K562 (cell line): ENCODE measurements around the gene RMND5A. TPM values are rescaled to one million over a fixed set of nuclear protein-coding genes. Genes with fewer than 3 reads are reported as not detected.

Experiments
- ATAC-seq: fragments of 200-7000 bp; cut with Tn5 transposase; 3 replicates; pipeline ENCODE4 v1.9.1; 2020; ENCODE audit warnings: moderate library complexity
- BruUV-seq: library from RNA; stranded (reverse); fragments of 400-500 nt; replicated peaks from 2 replicates; lab custom pipeline; 2021; lab: Mats Ljungman, UMichigan
- CTCF ChIA-PET: fragments of 300-600 bp; formaldehyde crosslinking; extraction: SDS; loops from one replicate; lab custom pipeline; 2021; ENCODE audit warnings: low intra/inter-chr PET ratio; lab: Yijun Ruan, JAX
- POLR2A ChIA-PET: fragments of 300-600, 350-650 bp; sonication (Branson Sonifier 250); formaldehyde crosslinking; extraction: SDS; loops from one replicate; lab custom pipeline; 2021; ENCODE audit warnings: antibody characterized with exemption, inconsistent platforms; lab: Yijun Ruan, JAX
- DNase-seq, 4 experiments: peaks; one replicate each; pipeline versions ENCODE4 v3.0.0 to v3.0.0-alpha.2; 2011 to 2018; ENCODE audit warnings: low spot score in 3 of 4, mixed read lengths in 3 of 4; ENCODE audit errors: extremely low read depth in 1 of 4
- FAIRE-seq: peaks from 2 replicates; lab custom pipeline; 2011; peaks lifted over from hg19 to GRCh38; lab: Jason Lieb, UNC
- H2AFZ ChIP-seq: 2 replicates; pipeline ENCODE4 v1.6.0; 2011; ENCODE audit warnings: low read depth, low read length, control low read depth, inconsistent platforms
- H3K27ac ChIP-seq: fragments of 200-600 bp; 3 replicates; pipeline ENCODE4 v1.8.0; 2011; ENCODE audit warnings: low read depth, mild to moderate bottlenecking, control low read depth, inconsistent platforms, low read length, moderate library complexity, mixed read lengths; ENCODE audit errors: extremely low read depth
- H3K27me3 ChIP-seq, 2 experiments: fragments of 300-600 bp in 1 of 2; 2 replicates in 1 of 2; 3 replicates in 1 of 2; pipeline versions ENCODE4 v1.6.0 to v1.8.0; 2011; ENCODE audit warnings: inconsistent platforms in 2 of 2, low read length in 2 of 2, mild to moderate bottlenecking in 1 of 2, mixed read lengths in 1 of 2, moderate library complexity in 1 of 2; ENCODE audit not compliant: control insufficient read depth in 2 of 2, insufficient read depth in 2 of 2
- H3K36me3 ChIP-seq: fragments of 300-600 bp; 3 replicates; pipeline ENCODE4 v1.8.0; 2011; ENCODE audit warnings: mild to moderate bottlenecking, low read length, inconsistent platforms; ENCODE audit not compliant: control insufficient read depth, insufficient read depth
- H3K4me1 ChIP-seq, 2 experiments: fragments of 200-600 bp in 1 of 2; replicated peaks in 1 of 2; 2 replicates in 1 of 2; 3 replicates in 1 of 2; pipeline versions ENCODE4 v1.5.1 to v1.8.0; 2011; ENCODE audit warnings: inconsistent platforms in 2 of 2, low read length in 2 of 2, mild to moderate bottlenecking in 1 of 2, mixed read lengths in 1 of 2, moderate library complexity in 1 of 2; ENCODE audit not compliant: control insufficient read depth in 2 of 2, insufficient read depth in 2 of 2
- H3K4me2 ChIP-seq: 2 replicates; pipeline ENCODE4 v1.6.1; 2011; ENCODE audit warnings: low read length, control low read depth, inconsistent platforms, mixed read lengths; ENCODE audit not compliant: insufficient read depth
- H3K4me3 ChIP-seq: fragments of 200-600 bp; sonication (generic), shearing (Covaris generic); 2 replicates; pipeline ENCODE4 v1.5.1; 2016; ENCODE audit warnings: control low read depth, inconsistent platforms
- H3K79me2 ChIP-seq: fragments of 200-600 bp; 3 replicates; pipeline ENCODE4 v1.8.0; 2011; ENCODE audit warnings: low read length, inconsistent platforms; ENCODE audit not compliant: control insufficient read depth, insufficient read depth
- H3K9ac ChIP-seq, 2 experiments: 2 replicates each; pipeline versions ENCODE4 v1.6.0 to v1.6.1; 2011; ENCODE audit warnings: low read depth in 2 of 2, low read length in 2 of 2, control low read depth in 1 of 2, inconsistent platforms in 1 of 2, mild to moderate bottlenecking in 1 of 2, mixed read lengths in 1 of 2; ENCODE audit not compliant: insufficient read depth in 1 of 2
- H3K9me1 ChIP-seq: one replicate; pipeline ENCODE4 v1.6.0; 2011; ENCODE audit warnings: inconsistent platforms, mild to moderate bottlenecking, low read length, moderate library complexity; ENCODE audit not compliant: control insufficient read depth, insufficient read depth
- H3K9me3 ChIP-seq: replicated peaks from 2 replicates; pipeline ENCODE4 v1.5.1; 2011; ENCODE audit warnings: low read depth, low read length, inconsistent platforms; ENCODE audit not compliant: control insufficient read depth, insufficient read depth
- H4K20me1 ChIP-seq: replicated peaks from 2 replicates; pipeline ENCODE4 v1.6.1; 2011; ENCODE audit warnings: low read length, inconsistent platforms, mixed read lengths; ENCODE audit not compliant: control insufficient read depth, insufficient read depth
- CXXC5 ChIP-seq: fragments of 250-450 bp; sonication (Bioruptor Pico); IDR thresholded peaks from 2 replicates; pipeline ENCODE4 v1.8.0; 2022; ENCODE audit warnings: inconsistent platforms, mild to moderate bottlenecking, moderate library complexity
- FOXP4 ChIP-seq: sonication (generic); formaldehyde crosslinking; IDR thresholded peaks from 2 replicates; pipeline ENCODE4 v1.8.0; 2022; ENCODE audit warnings: mild to moderate bottlenecking, missing genetic modification reagents, borderline replicate concordance
- HOXB6 ChIP-seq: fragments of 250-450 bp; sonication (Bioruptor Pico); IDR thresholded peaks from 2 replicates; pipeline ENCODE4 v1.5.1; 2022; ENCODE audit warnings: mild to moderate bottlenecking, borderline replicate concordance
- IFI16 ChIP-seq: fragments of 250-450 bp; sonication (Bioruptor Pico); IDR thresholded peaks from 2 replicates; pipeline ENCODE4 v2.1.2; 2022; ENCODE audit warnings: mild to moderate bottlenecking, inconsistent platforms
- KLF16 ChIP-seq: IDR thresholded peaks from 2 replicates; pipeline ENCODE4 v1.6.1; 2016; ENCODE audit warnings: antibody characterized with exemption
- NFIC ChIP-seq: fragments of 450-650 bp; IDR thresholded peaks from 2 replicates; pipeline ENCODE4 v1.6.1; 2017; ENCODE audit warnings: mild to moderate bottlenecking, inconsistent platforms
- NFYB ChIP-seq: IDR thresholded peaks from 2 replicates; pipeline ENCODE4 v1.6.1; 2011; ENCODE audit warnings: mild to moderate bottlenecking, moderate library complexity; ENCODE audit not compliant: insufficient read length; ENCODE audit errors: extremely low read depth
- NR3C1 ChIP-seq: sonication (generic); formaldehyde crosslinking; IDR thresholded peaks from 2 replicates; pipeline ENCODE4 v1.8.1; 2022; ENCODE audit warnings: missing genetic modification reagents
- PHB ChIP-seq: fragments of 250-450 bp; sonication (Bioruptor Pico); IDR thresholded peaks from 2 replicates; pipeline ENCODE4 v1.5.0; 2021
- PKNOX1 ChIP-seq: fragments of 450-650 bp; IDR thresholded peaks from 2 replicates; pipeline ENCODE4 v1.6.1; 2016
- POLR3A ChIP-seq: IDR thresholded peaks from 2 replicates; pipeline ENCODE4 v1.6.1; 2011; ENCODE audit warnings: borderline replicate concordance, mild to moderate bottlenecking, moderate library complexity; ENCODE audit not compliant: insufficient read length, insufficient read depth; ENCODE audit errors: extremely low read depth
- RBBP5 ChIP-seq: fragments of 200-600 bp; sonication (generic); IDR thresholded peaks from 2 replicates; pipeline ENCODE4 v1.6.1; 2012; ENCODE audit warnings: borderline replicate concordance, mild to moderate bottlenecking, low read length, control low read depth, inconsistent platforms; ENCODE audit not compliant: insufficient read depth, poor library complexity, severe bottlenecking
- SNIP1 ChIP-seq: fragments of 450-650 bp; IDR thresholded peaks from 2 replicates; pipeline ENCODE4 v1.7.1; 2017; ENCODE audit warnings: low read depth, mild to moderate bottlenecking
- TFAM ChIP-seq: fragments of 250-450 bp; sonication (Bioruptor Pico); conservative IDR thresholded peaks from 2 replicates; pipeline ENCODE4 v1.5.0; 2021; ENCODE audit warnings: mild to moderate bottlenecking, moderate library complexity
- USF1 ChIP-seq: sonication (generic); formaldehyde crosslinking; IDR thresholded peaks from 2 replicates; pipeline ENCODE4 v1.9.0; 2022; ENCODE audit warnings: mild to moderate bottlenecking, missing genetic modification reagents
- USF2 ChIP-seq: sonication (generic); formaldehyde crosslinking; IDR thresholded peaks from 2 replicates; pipeline ENCODE4 v1.5.0; 2020; ENCODE audit warnings: missing genetic modification reagents
- ZBED1 ChIP-seq: IDR thresholded peaks from 2 replicates; pipeline ENCODE4 v1.6.1; 2014
- ZNF395 ChIP-seq: fragments of 200-800 bp; sonication (Bioruptor generic); IDR thresholded peaks from 2 replicates; pipeline ENCODE4 v1.6.1; 2017; ENCODE audit warnings: missing genetic modification characterization, missing compliant biosample characterization
- WGBS: fragments of 100-300 bp; shearing (Covaris generic); methylation state at CpG from one replicate; pipeline ENCODE4 v1.1.6; 2016; ENCODE audit warnings: low coverage, mixed read lengths; ENCODE audit not compliant: insufficient coverage; ENCODE audit errors: missing lambda C conversion rate; 5-methylcytosine and 5-hydroxymethylcytosine counted together
- in situ Hi-C: fragments of 300-500 bp; cut with MboI; formaldehyde crosslinking; loops from 4 replicates; pipeline ENCODE4 v1.15.0; 2018; ENCODE audit warnings: inconsistent platforms, mixed read lengths
- intact Hi-C: fragments of 100-400 bp; cut with micrococcal nuclease; formaldehyde crosslinking; loops from 2 replicates; pipeline ENCODE4 v1.14.2; 2022
- polyA plus RNA-seq, 8 experiments: library from polyadenylated mRNA; depleted of rRNA in 4 of 8; stranded (reverse) in 5 of 8; unstranded in 3 of 8; fragments of >200 nt; fragmentation: Nextera tagmentation in 2 of 8; fragmentation: Illumina TruSeq in 1 of 8; extraction: Ambion mirVana in 2 of 8; extraction: Trizol in 1 of 8; gene quantifications; 2 replicates each; pipeline versions ENCODE4 v1.2.1 to v1.2.3, GENCODE V29; 2011 to 2014; ENCODE audit warnings: inconsistent platforms in 1 of 8, missing spikeins in 1 of 8
- total RNA-seq, 7 experiments: library from RNA; depleted of rRNA in 6 of 7; stranded (reverse); fragments of >200 nt in 6 of 7; fragmentation: Illumina TruSeq in 2 of 7; extraction: Trizol in 2 of 7; gene quantifications; 2 replicates each; pipeline versions ENCODE4 v1.2.1 to v1.2.3, GENCODE V29; 2011 to 2021; ENCODE audit warnings: low replicate concordance in 1 of 7

The RMND5A gene
- total and polyA plus RNA-seq, 9 of the 15 experiments (the other 6 are each of a cell fraction or from before 2014, with no cell fraction given): 13.2 to 43.5 (median 34.1) TPM

GRCh38 chr2:86685351-86685750, 34.7 kb upstream of the RMND5A start:
- no peak for FAIRE-seq
- no peak for TF ChIP-seq ZNF395 (CRISPR knock-in tag)
- TF ChIP-seq PHB (CRISPR knock-in tag): no peak
- no peak for TF ChIP-seq NFYB
- no peak for TF ChIP-seq CXXC5 (CRISPR knock-in tag)
- no peak for TF ChIP-seq USF2 (CRISPR knock-in tag)
- TF ChIP-seq HOXB6 (CRISPR knock-in tag): no peak
- no peak for TF ChIP-seq FOXP4 (CRISPR knock-in tag)
- no peak for TF ChIP-seq RBBP5
- no peak for TF ChIP-seq SNIP1
- TF ChIP-seq NFIC: no peak
- no peak for TF ChIP-seq IFI16 (CRISPR knock-in tag)
- no peak for TF ChIP-seq USF1
- no peak for TF ChIP-seq KLF16
- no peak for TF ChIP-seq ZBED1
- TF ChIP-seq PKNOX1: no peak
- no peak for TF ChIP-seq NR3C1
- no peak for TF ChIP-seq POLR3A
- no peak for TF ChIP-seq TFAM (CRISPR knock-in tag)
- 0% methylated on average over 1 of the region's 1 CpG for WGBS

More at GRCh38 chr2:86685351-86685750, 34.7 kb upstream of the RMND5A start:
- Histone ChIP-seq H3K79me2 (no peaks in the 10 kb centered on the region), H3K9me3 (no peaks in the 10 kb centered on the region), H3K4me1 (no peaks in the 10 kb centered on the region), H3K27ac (no peak overlapping the region), H2AFZ (no peak overlapping the region), H3K9ac (no peak overlapping the region), H3K4me3 (no peak overlapping the region), H3K36me3 (no peaks in the 10 kb centered on the region), H3K4me2 (no peak overlapping the region), H4K20me1 (no peaks in the 10 kb centered on the region), H3K27me3 (peaks cover 0 to 8% of the 10 kb centered on the region in 2 experiments; a peak in 2 of 5 replicates), H3K9me1 (no peaks in the 10 kb centered on the region)
- ATAC-seq: no peak
- no TSS peak for BruUV-seq
- ChIA-PET CTCF (no interaction called here), POLR2A (no interaction called here)
- in situ Hi-C loops: no loop called here
- intact Hi-C loops: no loop called here
- DNase-seq: no peak
